Measurements from ENCODE around the gene MXRA8.
"Not testable (repeated sequence)": the region's sequence is repeated elsewhere in the genome, so short reads cannot be mapped to it uniquely, and the experiment has no call there.

MXRA8 gene

GRCh38 chr1:1371746-1372711 lies 13.7 kb upstream of the MXRA8 start:
- peak; percentile 98 for TF ChIP-seq CTCF (IDR thresholded peaks at IDR 0.05; ENCODE audit: insufficient read depth, low read length, poor library complexity, severe bottlenecking)
- peak; percentile 79 for DNase-seq (ENCODE audit: extremely low read depth, insufficient read length)
- H3K36me3 ChIP-seq (ENCODE audit: control insufficient read depth, insufficient read depth, low read length): peaks cover 11% of the 10 kb centered on the region
- no peak overlapping the region for H3K4me3 ChIP-seq (replicated peaks; ENCODE audit: low read depth, low read length)
- H3K27me3 ChIP-seq (replicated peaks; ENCODE audit: control insufficient read depth, insufficient read depth, low read length): no peaks in the 10 kb centered on the region

- peaks cover 11% of the 10 kb centered on the region for H3K36me3 ChIP-seq (ENCODE audit: control insufficient read depth, insufficient read depth, low read length)
- TF ChIP-seq CTCF (IDR thresholded peaks at IDR 0.05; ENCODE audit: insufficient read depth, low read length, poor library complexity, severe bottlenecking): no peak
- H3K4me3 ChIP-seq (replicated peaks; ENCODE audit: low read depth, low read length): no peak overlapping the region
- no peaks in the 10 kb centered on the region for H3K27me3 ChIP-seq (replicated peaks; ENCODE audit: control insufficient read depth, insufficient read depth, low read length)
- DNase-seq (ENCODE audit: extremely low read depth, insufficient read length): no peak
Measured at GRCh38 chr1:1371364-1371745, 13.0 kb upstream of the MXRA8 start.

GRCh38 chr1:1370771-1371300 lies 12.5 kb upstream of the MXRA8 start:
- TF ChIP-seq CTCF (IDR thresholded peaks at IDR 0.05; ENCODE audit: insufficient read depth, low read length, poor library complexity, severe bottlenecking): no peak
- Histone ChIP-seq H3K4me3 (replicated peaks; ENCODE audit: low read depth, low read length) (no peak overlapping the region), H3K27me3 (replicated peaks; ENCODE audit: control insufficient read depth, insufficient read depth, low read length) (no peaks in the 10 kb centered on the region), H3K36me3 (ENCODE audit: control insufficient read depth, insufficient read depth, low read length) (peaks cover 11% of the 10 kb centered on the region)
- DNase-seq (ENCODE audit: extremely low read depth, insufficient read length): no peak

GRCh38 chr1:1370094-1370493 lies 11.7 kb upstream of the MXRA8 start:
- H3K4me3 ChIP-seq (replicated peaks; ENCODE audit: low read depth, low read length); H3K27me3 ChIP-seq (replicated peaks; ENCODE audit: control insufficient read depth, insufficient read depth, low read length); DNase-seq (ENCODE audit: extremely low read depth, insufficient read length): not testable (repeated sequence)
- peaks cover 11% of the 10 kb centered on the region for H3K36me3 ChIP-seq (ENCODE audit: control insufficient read depth, insufficient read depth, low read length)

GRCh38 chr1:1367315-1367714 lies 9.0 kb upstream of the MXRA8 start:
- Histone ChIP-seq H3K27me3 (replicated peaks; ENCODE audit: control insufficient read depth, insufficient read depth, low read length) (no peaks in the 10 kb centered on the region), H3K36me3 (ENCODE audit: control insufficient read depth, insufficient read depth, low read length) (peaks cover 3% of the 10 kb centered on the region), H3K4me3 (replicated peaks; ENCODE audit: low read depth, low read length) (no peak overlapping the region)
- no peak for TF ChIP-seq CTCF (IDR thresholded peaks at IDR 0.05; ENCODE audit: insufficient read depth, low read length, poor library complexity, severe bottlenecking)
- DNase-seq (ENCODE audit: extremely low read depth, insufficient read length): no peak

GRCh38 chr1:1366699-1367066 lies 8.3 kb upstream of the MXRA8 start:
- TF ChIP-seq CTCF (IDR thresholded peaks at IDR 0.05; ENCODE audit: insufficient read depth, low read length, poor library complexity, severe bottlenecking): no peak
- Histone ChIP-seq H3K4me3 (replicated peaks; ENCODE audit: low read depth, low read length) (no peak overlapping the region), H3K36me3 (ENCODE audit: control insufficient read depth, insufficient read depth, low read length) (peaks cover 2% of the 10 kb centered on the region; the same call in 1 of the 2 replicates), H3K27me3 (replicated peaks; ENCODE audit: control insufficient read depth, insufficient read depth, low read length) (no peaks in the 10 kb centered on the region)
- DNase-seq (ENCODE audit: extremely low read depth, insufficient read length): no peak
